ENCODE results near the gene BAIAP2L2.

Gene BAIAP2L2

DNA sequence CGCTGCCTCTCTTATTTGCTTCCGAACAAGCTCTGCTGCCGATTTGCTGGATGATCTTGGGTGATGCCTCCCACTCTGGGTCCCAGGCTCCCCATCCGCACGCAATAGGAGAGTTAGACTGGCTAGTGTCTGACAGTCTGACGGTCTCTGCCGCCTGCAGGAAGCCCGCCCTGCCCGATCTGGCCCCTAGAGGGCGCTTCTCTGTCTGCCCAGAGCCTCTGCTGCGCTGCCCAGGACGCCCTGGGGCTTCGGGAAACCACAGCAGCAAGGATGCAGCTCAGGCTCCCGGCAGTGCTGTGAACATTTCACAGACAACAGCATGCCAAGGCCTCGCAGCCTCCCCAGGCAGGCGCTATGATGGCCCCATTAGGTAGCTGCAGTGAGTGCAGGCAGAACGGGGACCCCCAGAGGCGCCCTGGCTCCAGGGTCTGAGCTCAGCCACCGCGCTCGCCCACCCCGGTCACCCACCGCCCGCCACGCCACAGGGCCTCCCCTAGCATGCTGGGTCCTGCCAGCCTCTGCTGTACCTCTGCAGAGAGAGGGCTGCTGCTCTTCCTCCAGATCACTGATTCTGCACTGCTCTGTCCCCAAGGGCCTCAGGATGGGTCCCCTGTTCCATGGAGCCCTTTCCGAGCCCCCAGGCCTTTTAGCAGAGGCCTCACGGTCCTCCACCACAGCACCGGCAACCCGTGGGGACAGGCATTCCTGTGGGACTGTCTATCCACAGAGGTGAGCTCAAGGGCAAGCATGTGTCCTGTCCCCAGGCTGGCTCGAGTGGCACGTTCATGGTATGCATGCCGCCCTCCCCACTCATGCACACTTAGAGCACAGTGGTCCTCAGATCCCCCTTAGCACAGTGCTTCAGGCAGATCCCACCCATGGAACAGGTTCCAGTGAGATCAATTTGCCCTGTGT lies 4.3 kb upstream of the BAIAP2L2 start:
- DNase-seq (ENCODE audit: low spot score): peak; percentile 93

DNA sequence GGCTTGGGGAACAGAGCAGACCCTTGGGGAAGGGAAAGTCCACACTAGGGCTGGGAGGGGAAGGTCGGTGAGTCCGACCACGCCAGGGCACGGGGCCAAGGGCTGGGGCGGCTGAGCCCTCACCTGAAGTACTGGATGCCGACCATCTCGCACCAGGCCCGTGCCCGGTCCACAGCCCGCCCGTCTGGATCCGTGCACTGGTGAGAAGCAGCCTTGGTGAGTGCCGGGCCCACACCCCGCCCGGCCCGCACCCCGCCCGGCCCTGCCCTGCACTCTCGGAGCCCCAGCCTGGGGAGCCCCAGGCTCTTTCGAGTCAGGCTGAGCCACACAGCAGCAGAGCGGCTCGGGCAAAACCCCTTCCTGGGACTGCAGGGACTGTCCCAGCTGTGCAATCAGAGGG lies 1.9 kb upstream of the BAIAP2L2 start:
- DNase-seq (ENCODE audit: low spot score): no peak
- TF ChIP-seq, protein P1, sequence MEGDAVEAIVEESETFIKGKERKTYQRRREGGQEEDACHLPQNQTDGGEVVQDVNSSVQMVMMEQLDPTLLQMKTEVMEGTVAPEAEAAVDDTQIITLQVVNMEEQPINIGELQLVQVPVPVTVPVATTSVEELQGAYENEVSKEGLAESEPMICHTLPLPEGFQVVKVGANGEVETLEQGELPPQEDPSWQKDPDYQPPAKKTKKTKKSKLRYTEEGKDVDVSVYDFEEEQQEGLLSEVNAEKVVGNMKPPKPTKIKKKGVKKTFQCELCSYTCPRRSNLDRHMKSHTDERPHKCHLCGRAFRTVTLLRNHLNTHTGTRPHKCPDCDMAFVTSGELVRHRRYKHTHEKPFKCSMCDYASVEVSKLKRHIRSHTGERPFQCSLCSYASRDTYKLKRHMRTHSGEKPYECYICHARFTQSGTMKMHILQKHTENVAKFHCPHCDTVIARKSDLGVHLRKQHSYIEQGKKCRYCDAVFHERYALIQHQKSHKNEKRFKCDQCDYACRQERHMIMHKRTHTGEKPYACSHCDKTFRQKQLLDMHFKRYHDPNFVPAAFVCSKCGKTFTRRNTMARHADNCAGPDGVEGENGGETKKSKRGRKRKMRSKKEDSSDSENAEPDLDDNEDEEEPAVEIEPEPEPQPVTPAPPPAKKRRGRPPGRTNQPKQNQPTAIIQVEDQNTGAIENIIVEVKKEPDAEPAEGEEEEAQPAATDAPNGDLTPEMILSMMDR (IDR thresholded peaks at IDR 0.05; ENCODE audit: borderline replicate concordance, control extremely low read depth, extremely low read depth, insufficient read depth, missing control alignments): no peak
- in situ Hi-C loops (cut with MboI; ENCODE audit: low sequenced_read_pairs, unreplicated experiment): loop anchor here (10.0 kb wide), 1 partner anchor 112 kb away; no protein-coding TSS in a partner anchor

More for the DNA sequence above, 4.3 kb upstream of the BAIAP2L2 start:
- TF ChIP-seq, protein P1 (IDR thresholded peaks at IDR 0.05; ENCODE audit: borderline replicate concordance, control extremely low read depth, extremely low read depth, insufficient read depth, missing control alignments): peak; percentile 83
- in situ Hi-C loops (cut with MboI; ENCODE audit: low sequenced_read_pairs, unreplicated experiment): loop anchor here (10.0 kb wide), 1 partner anchor 110 kb away; no protein-coding TSS in a partner anchor

- no peak for DNase-seq (ENCODE audit: low spot score)
- TF ChIP-seq, protein P1 (IDR thresholded peaks at IDR 0.05; ENCODE audit: borderline replicate concordance, control extremely low read depth, extremely low read depth, insufficient read depth, missing control alignments): no peak
- in situ Hi-C loops (cut with MboI; ENCODE audit: low sequenced_read_pairs, unreplicated experiment): loop anchor here (10.0 kb wide), 1 partner anchor 113 kb away; no protein-coding TSS in a partner anchor
These were observed 1.5 kb upstream of the BAIAP2L2 start for GRCh38 chr22:38111925-38112355.

- no peak for DNase-seq (ENCODE audit: low spot score)
- TF ChIP-seq, protein P1 (IDR thresholded peaks at IDR 0.05; ENCODE audit: borderline replicate concordance, control extremely low read depth, extremely low read depth, insufficient read depth, missing control alignments): no peak
- in situ Hi-C loops (cut with MboI; ENCODE audit: low sequenced_read_pairs, unreplicated experiment): loop anchor here (10.0 kb wide), 1 partner anchor 114 kb away; no protein-coding TSS in a partner anchor
These were observed 674 bp upstream of the BAIAP2L2 start for GRCh38 chr22:38110863-38111852.

- TF ChIP-seq, protein P1 (IDR thresholded peaks at IDR 0.05; ENCODE audit: borderline replicate concordance, control extremely low read depth, extremely low read depth, insufficient read depth, missing control alignments): no peak
- in situ Hi-C loops (cut with MboI; ENCODE audit: low sequenced_read_pairs, unreplicated experiment): loop anchor here (10.0 kb wide), 1 partner anchor 115 kb away; no protein-coding TSS in a partner anchor
- no peak for DNase-seq (ENCODE audit: low spot score)
These were observed 998 bp downstream of the BAIAP2L2 start for GRCh38 chr22:38109371-38110001.

Measured in GM13976 (cell line).